H54 (cell line): ENCODE data around the gene PSMG4.

Experiments used
- DNase-seq: peaks from one replicate; pipeline ENCODE4 v3.0.0; 2011; ENCODE audit warnings: low spot score, mixed read lengths; ENCODE audit not compliant: insufficient read length
- FAIRE-seq: peaks from 3 replicates; lab custom pipeline; 2011; peaks lifted over from hg19 to GRCh38; lab: Jason Lieb, UNC
- POLR2A ChIP-seq: IDR thresholded peaks from 2 replicates; pipeline ENCODE4 v1.6.1; 2011; ENCODE audit warnings: low read depth, mild to moderate bottlenecking, low read length

The PSMG4 gene

DNA sequence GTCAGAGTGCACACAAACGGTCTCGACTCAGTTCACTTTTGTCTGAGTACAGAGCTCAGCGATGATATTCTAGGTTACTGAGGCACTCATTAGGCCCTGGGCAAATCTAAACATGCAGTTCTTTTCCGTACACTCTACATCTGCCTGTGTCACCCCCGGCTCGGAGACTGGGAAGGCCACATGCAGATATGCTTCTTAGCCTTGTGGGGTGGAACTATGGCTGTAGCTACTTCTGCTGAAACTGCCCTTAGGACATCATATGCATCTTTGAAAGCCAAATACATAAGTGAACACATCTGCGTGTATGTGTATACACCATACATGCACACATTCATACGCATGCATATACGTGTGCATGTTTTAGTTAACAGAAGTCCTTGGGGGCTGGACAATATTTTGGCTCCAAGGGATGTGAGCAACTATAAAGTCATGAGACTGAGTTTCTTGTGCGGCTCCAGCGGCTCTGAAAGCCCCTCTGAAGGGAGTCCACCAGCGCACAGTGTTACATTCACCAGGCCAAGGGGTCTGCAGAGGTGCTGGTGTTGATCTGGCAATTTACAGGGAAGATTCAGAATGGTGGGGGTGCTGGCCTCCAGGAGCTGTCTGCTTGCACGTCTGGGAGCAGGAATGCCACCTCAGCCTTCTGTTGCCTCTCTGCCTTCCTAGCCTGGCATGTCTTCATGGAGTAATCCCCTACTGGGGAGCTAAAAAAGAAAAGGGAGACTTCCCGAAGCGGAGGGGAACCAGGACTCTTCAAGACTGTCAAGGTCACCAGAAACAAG lies 31.6 kb downstream of the PSMG4 start:
- TF ChIP-seq POLR2A = no peak
- DNase-seq (no peak), FAIRE-seq (no peak)

DNA sequence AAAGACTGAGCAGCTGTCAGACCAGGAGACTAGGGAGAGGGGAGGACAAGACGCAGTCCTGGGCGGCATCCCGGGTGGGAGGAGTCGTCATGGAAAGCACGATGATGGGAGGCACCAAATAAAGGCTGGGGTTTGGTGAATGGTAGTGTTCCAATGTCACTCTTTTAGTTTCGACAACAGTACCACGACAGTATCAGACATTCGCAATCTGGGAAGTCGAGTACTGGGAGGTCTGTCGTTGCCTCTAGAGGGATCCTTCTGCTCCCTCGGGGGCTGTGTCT lies 32.1 kb downstream of the PSMG4 start:
- FAIRE-seq (no peak), DNase-seq (no peak)
- no peak for TF ChIP-seq POLR2A

DNA sequence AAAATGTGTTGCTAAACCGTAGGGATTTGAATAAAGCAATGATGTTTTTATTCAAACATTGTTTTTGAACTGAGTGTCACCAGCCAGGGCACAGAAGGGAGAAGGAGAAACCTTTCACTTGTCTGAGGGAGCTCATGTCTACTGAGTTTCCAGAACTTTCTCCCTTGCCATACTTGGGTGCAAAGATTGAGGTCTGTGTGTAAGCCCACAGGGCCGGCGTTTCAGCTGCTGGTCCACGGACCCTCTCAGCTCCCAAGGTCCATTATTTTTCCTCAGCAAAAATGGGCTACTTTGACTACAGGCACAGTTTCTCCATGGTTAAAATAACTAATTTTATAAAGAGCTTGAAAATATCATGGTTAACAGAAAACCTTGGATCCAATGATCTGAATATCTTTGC lies 32.6 kb downstream of the PSMG4 start:
- TF ChIP-seq POLR2A = no peak
- FAIRE-seq (no peak), DNase-seq (no peak)

DNA sequence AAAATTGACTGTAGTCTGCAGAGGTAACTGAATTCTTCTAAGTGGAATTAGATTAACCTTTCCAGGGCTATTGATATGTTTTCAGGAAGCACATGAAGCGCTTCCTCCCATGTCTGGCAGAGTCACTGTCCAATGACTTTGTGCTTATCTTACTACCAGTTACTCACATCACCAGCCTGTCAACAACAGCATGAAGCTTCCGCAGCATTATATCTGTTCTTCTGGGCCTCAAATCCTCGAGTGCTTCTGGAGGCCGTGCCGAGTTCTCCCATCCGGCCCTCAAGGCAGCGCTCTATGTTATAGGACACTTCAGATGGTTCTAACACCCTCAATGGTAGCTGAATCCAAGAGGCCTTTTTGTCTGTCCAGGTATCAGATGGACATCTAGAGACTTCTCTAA lies 33.2 kb downstream of the PSMG4 start:
- no peak for TF ChIP-seq POLR2A
- no peak for DNase-seq
- FAIRE-seq = no peak

DNA sequence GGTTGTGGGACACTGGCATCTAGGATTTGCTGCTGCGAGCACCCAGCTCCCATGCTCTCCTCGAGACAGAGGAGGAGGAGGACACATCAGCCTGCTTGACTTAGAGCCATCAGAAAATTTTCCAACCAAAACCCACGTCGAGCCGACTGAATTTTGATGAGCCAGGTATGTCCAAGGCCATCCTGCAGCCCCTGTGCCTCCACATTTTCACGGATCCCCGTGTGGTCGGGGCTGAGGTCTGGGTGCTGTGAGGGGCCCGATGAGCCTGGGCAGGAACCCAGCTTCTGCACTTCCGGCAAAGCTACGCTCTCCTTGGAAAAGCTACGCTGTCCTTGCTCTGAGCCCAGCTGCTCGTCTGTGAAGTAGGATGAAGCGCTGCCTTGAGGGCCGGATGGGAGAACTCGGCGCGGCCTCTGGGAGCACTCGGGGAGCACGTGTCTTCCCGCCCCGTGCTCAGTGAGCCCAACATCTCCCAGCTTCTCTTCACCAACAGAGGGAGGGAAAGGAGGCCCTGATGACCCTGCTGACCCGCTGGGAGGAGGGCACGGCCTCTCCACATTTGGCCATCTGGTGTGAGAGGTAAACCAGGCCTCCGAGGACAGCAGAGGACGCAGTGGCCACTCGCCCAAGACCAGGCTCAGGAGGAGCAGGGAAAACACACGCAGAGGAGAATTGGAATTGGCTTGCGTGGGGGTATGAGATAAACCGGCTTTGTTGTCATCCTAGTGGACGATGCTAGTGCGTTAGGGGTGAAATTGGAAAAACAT lies 33.9 kb downstream of the PSMG4 start:
- FAIRE-seq (no peak), DNase-seq (no peak)
- no peak for TF ChIP-seq POLR2A

DNA sequence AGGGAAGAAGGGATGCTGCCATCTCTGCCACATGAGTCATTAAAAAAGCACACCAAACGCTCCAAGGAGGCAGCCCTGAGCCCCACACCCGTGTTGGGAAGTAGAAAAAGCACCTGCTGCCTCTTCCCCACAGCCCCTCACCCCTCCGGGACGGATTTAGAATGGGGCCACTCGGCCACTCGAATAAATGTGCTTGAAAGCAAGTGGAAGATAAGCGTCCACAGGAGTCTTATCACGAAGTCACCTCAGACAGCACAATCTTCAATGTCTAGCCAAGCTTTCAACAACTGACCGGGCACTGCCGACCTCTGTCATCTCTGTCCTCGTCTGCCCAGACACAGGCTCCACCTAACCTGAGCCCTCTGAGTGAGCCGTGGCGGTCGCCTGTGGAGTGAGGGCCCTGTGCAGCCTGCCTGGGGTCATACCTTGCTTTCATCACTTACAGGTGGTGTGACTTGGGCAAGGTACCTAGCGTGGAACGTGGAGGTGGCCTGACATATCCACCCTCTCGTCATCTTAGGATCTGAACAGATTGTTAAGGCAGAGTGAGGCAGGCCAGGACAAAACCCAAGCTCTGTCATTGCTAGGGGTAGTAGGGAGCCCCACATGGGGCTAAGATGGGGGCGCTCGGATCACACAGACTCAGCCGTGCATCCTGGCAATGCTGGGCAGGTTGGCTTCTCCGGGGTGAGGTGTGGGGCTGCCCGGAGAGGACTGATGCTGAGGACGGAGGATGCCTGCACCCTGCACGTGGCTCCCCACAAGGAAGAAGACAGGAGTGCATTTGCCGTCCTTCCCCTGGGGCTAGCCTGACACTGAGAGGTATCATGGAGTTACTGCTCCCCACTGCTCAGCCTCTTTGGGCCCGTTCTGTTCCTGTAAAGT lies 34.8 kb downstream of the PSMG4 start:
- no peak for FAIRE-seq
- no peak for TF ChIP-seq POLR2A
- DNase-seq = no peak

DNA sequence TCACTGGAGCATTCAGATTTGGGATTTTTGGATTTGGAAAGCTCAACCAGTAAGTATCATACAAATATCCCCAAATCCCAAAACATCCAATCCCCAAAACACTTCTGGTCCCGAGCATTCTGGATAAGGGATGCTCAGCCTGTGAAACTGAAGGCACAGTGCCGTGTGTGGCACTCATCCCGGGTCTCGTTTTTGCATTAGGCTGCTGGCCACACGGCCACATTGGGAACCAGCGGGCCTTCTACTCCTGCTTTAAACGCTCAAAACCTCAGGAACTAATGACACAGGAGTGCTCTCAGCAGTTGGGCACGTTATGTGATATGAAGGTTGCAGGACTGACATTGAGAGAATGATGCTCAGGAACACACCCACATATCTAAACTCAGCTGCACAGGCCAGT lies 35.6 kb downstream of the PSMG4 start:
- no peak for DNase-seq

DNA sequence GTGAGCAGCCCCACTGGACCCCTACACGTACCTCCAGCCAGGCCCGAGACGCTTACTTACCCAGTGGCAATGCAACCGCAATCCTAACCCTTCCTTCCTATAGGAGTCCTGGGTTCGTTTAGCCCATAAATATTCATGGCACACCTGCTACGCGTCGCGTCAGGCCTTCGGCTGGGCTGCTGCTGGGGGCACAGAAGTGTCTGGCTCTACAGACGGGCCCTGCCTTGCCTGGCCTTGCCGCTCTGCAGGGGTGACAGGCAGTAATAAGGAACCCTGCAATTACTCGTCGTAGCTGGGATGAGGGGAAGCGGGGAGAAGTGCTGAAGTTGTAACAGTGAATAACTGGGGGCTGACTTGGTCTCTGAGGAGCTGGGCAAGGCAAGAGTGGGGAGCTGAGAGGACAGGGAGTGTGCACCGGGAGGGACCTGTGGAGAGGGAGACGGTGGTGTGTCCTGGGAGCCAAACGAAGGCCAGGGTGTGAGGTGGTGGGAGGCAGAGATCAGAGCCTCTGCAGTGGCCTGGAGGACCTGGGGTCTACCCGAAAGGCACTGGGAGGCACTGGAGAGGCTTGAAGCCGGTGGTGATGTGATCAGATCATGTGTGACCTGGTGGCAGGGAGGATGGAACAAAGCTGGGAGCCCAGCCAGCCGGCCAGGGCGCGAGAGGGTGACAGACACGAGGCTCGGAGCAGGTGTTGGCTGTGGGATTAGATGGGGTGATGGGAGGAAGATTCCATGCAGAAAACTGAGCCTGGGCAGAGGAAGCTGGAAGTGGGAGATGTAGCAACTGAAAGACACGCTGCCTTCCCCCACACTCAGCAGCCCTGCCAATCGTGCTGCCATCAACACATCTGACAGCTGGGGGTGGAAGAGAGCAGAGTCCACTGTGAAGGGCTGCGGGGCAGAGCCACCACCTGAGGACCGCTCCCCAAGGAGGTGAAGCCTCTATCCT lies 36.4 kb downstream of the PSMG4 start:
- DNase-seq = no peak
- FAIRE-seq = no peak
- TF ChIP-seq POLR2A = no peak

More for the DNA sequence above, 35.6 kb downstream of the PSMG4 start:
- no peak for FAIRE-seq
- TF ChIP-seq POLR2A = no peak

DNA sequence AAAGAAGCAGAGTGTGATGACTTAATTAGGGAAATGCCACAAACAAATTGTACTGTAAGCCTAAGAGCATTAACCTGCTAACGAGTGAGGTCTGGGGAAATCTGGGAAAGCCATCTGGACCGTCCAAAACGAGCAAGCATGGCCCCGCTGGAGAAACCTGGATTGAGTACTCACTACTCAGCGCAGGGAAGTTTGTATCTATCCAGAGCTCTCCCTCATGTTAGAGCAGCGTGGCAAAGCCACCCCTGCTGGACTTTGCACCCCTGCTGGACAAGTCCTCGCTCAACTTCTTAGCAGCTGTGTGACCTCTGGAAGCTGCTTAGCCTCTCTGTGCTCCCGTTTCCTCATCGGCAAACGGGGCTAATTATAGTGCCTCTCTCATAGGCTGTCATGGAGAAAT lies 37.3 kb downstream of the PSMG4 start:
- DNase-seq (no peak), FAIRE-seq (no peak)
- no peak for TF ChIP-seq POLR2A

DNA sequence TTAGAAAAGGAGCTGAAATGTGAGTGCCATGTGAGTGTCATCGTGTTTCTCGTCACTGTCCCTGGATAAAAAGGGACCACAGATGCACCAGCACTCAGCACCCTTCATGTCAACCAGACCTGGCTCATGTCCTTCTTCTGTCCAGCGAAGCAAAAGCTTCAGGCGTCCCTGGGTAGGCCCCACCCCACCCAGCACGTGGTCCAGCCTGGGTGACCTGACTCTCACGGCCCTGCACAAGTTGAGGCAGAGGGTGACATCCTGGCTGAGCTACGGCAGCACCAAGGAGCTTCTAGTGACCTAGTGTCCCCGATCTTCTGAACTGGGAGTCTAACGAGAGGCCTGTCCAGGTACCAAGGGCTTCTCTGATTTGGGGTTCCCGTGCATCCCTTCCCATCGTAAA lies 37.8 kb downstream of the PSMG4 start:
- FAIRE-seq = no peak
- TF ChIP-seq POLR2A = no peak
- no peak for DNase-seq

DNA sequence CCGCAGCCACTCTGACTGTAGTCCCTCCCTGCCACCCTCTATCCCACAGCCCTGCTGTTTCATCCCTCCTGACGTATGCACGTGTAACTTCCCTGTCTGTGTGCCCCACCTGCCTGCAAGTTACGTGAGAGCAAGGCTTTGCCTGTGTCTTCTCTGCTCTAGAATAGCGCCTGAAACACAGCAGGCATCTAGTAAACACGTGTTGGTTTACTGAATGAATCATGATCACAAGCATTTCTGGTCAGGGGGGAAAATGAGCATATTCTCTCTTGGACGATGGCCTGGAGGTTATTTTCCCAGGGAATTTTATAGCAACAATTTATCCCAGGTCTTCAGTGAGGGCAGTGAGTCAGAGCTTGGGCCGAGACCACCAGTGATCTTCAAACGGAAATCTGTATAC lies 38.3 kb downstream of the PSMG4 start:
- no peak for FAIRE-seq
- DNase-seq = no peak
- no peak for TF ChIP-seq POLR2A

DNA sequence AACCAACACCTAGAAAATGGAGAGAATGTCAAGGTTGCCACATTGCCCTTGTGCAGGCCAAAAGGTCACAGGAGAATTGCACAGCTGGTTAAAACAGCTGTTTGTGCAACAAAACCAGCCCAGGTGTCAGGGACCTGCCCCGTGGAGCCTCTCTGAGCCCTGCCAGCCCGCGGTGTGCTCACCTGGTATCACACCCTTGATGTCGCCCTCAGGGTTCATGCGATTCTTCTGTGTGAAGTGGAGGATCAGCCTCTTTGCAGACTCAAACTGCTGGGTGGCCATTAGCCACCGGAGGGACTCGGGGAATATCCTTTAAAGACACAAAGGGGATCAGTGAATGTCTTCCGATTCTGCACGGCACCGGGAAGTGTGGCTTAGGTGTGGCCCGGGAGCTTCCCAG lies 39.2 kb downstream of the PSMG4 start:
- TF ChIP-seq POLR2A = no peak
- FAIRE-seq = no peak
- DNase-seq = no peak

DNA sequence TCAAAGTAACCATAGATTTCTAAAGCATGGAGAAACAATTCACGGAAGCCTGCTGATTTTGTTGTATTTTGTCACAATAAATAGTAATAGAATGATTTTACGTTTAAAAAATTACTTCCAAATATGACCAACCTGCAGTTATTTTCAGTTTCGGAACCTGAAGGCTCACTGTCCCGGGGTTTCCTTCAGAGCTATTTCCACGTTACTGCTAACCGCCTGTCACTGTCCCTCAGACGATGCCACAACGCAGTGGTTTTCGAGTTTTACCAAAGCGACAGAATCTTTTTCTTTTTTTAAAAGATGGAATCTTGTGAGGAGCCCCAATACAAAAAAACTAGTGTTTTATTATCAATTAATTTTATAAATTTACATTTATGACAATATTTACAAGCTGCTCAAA lies 40.5 kb downstream of the PSMG4 start:
- DNase-seq (no peak), FAIRE-seq (no peak)
- no peak for TF ChIP-seq POLR2A
